ENCODE measurements around the gene CDK12.

The CDK12 gene

GRCh38 chr17:39576187-39576586, 114.9 kb downstream of the CDK12 start:
- Histone ChIP-seq H3F3A (ENCODE audit: low read depth) (no peaks in the 10 kb centered on the region), H3K36me3 (ENCODE audit: insufficient read depth, low read length) (no peaks in the 10 kb centered on the region), H3K9ac (ENCODE audit: low read depth, low read length, poor library complexity, severe bottlenecking) (no peak overlapping the region), H3K9me2 (replicated peaks; ENCODE audit: low read depth, low read length) (no peaks in the 10 kb centered on the region), H3K4me2 (ENCODE audit: low read depth, low read length, poor library complexity, severe bottlenecking) (no peak overlapping the region), H3K27me3 (ENCODE audit: insufficient read depth, low read length, poor library complexity, severe bottlenecking) (no peaks in the 10 kb centered on the region), H3K79me2 (ENCODE audit: insufficient read depth, low read length) (no peaks in the 10 kb centered on the region), H2AFZ (ENCODE audit: low read length) (no peak overlapping the region; the same call in 1 of the 2 replicates), H4K20me1 (ENCODE audit: insufficient read depth, low read length, poor library complexity, severe bottlenecking) (no peaks in the 10 kb centered on the region), H3K4me1 (ENCODE audit: insufficient read depth, low read length, poor library complexity, severe bottlenecking) (no peaks in the 10 kb centered on the region), H3K9me3 (ENCODE audit: insufficient read depth, low read depth, low read length) (peaks cover 3% of the 10 kb centered on the region; the same call in 1 of the 2 replicates), H3K4me3 (ENCODE audit: low read length, poor library complexity, severe bottlenecking) (no peak overlapping the region)
- peak; percentile 68 for TF ChIP-seq CTCF (conservative IDR thresholded peaks at IDR 0.05; ENCODE audit: low read length)
- TF ChIP-seq EZH2phosphoT487 (IDR thresholded peaks at IDR 0.05; ENCODE audit: borderline replicate concordance) = no peak

DNA sequence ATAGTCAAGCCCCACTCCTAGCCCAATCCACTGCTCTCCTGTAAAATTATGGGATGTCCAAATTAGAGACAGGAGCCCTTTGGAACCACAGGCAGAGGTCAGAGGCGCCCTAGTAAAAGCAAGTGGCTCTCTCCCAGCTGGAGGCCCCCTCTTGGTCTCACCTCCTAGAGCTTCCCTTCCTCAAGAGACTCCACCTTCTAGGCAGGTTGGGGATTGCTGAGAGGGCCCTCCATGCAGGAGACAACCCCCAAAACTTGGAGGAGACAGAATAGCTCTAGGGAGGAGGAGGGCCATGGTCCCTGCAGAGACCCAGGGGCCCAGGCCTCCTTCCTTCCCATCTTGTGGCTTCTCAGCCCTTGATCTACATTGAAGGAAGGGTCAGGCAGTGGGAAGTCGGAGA, 117.0 kb downstream of the CDK12 start:
- Histone ChIP-seq H3F3A (ENCODE audit: low read depth) (no peaks in the 10 kb centered on the region), H3K9ac (ENCODE audit: low read depth, low read length, poor library complexity, severe bottlenecking) (no peak overlapping the region), H3K79me2 (ENCODE audit: insufficient read depth, low read length) (no peaks in the 10 kb centered on the region), H3K36me3 (ENCODE audit: insufficient read depth, low read length) (no peaks in the 10 kb centered on the region), H4K20me1 (ENCODE audit: insufficient read depth, low read length, poor library complexity, severe bottlenecking) (no peaks in the 10 kb centered on the region), H3K9me2 (replicated peaks; ENCODE audit: low read depth, low read length) (no peaks in the 10 kb centered on the region), H3K4me2 (ENCODE audit: low read depth, low read length, poor library complexity, severe bottlenecking) (no peak overlapping the region), H3K9me3 (ENCODE audit: insufficient read depth, low read depth, low read length) (no peaks in the 10 kb centered on the region), H2AFZ (ENCODE audit: low read length) (no peak overlapping the region), H3K4me3 (ENCODE audit: low read length, poor library complexity, severe bottlenecking) (no peak overlapping the region), H3K4me1 (ENCODE audit: insufficient read depth, low read length, poor library complexity, severe bottlenecking) (no peaks in the 10 kb centered on the region), H3K27me3 (ENCODE audit: insufficient read depth, low read length, poor library complexity, severe bottlenecking) (no peaks in the 10 kb centered on the region)
- no peak for TF ChIP-seq EZH2phosphoT487 (IDR thresholded peaks at IDR 0.05; ENCODE audit: borderline replicate concordance)
- TF ChIP-seq CTCF (conservative IDR thresholded peaks at IDR 0.05; ENCODE audit: low read length) = no peak

DNA sequence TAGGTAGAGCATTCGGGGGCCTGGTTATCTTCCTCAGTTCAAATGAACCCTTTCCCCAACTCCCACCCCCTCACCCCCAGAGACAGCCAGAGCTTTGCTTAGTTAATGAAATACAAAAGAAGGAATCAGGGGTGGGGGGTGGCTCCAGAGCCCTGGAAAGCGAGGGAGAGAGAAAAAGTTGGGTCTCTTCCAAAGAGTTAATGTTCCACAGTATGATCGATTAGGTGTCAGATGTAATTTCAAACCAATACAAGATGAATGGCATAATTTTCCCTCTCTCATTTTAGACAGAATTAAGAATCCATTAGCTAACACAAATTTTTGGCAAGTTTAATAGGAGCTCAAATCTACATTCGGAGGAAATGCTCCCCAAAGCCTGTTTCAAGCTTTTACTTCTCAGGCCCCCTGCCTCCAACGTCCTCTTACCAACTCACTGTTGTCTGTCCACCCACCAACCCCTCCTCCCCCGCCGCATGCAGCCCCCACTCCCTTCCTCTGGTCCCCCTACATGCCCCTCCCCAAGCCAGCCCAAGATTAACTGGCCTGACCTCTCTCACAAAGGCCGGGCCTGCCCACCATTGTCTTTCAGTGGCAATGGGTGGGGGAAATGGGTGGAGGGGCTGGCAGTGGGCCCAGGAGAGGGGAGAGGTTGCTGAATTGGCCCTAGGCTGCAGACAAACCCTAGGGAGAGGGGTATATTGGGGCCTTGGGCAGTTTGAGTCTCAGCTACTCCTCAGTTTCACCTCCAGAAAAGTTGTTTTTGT, 118.2 kb downstream of the CDK12 start:
- Histone ChIP-seq H3K36me3 (ENCODE audit: insufficient read depth, low read length) (no peaks in the 10 kb centered on the region), H4K20me1 (ENCODE audit: insufficient read depth, low read length, poor library complexity, severe bottlenecking) (no peaks in the 10 kb centered on the region), H3K79me2 (ENCODE audit: insufficient read depth, low read length) (no peaks in the 10 kb centered on the region), H3K4me1 (ENCODE audit: insufficient read depth, low read length, poor library complexity, severe bottlenecking) (no peaks in the 10 kb centered on the region), H3F3A (ENCODE audit: low read depth) (no peaks in the 10 kb centered on the region), H3K4me3 (ENCODE audit: low read length, poor library complexity, severe bottlenecking) (no peak overlapping the region), H3K9me2 (replicated peaks; ENCODE audit: low read depth, low read length) (no peaks in the 10 kb centered on the region), H2AFZ (ENCODE audit: low read length) (no peak overlapping the region), H3K9ac (ENCODE audit: low read depth, low read length, poor library complexity, severe bottlenecking) (no peak overlapping the region), H3K9me3 (ENCODE audit: insufficient read depth, low read depth, low read length) (no peaks in the 10 kb centered on the region), H3K4me2 (ENCODE audit: low read depth, low read length, poor library complexity, severe bottlenecking) (no peak overlapping the region), H3K27me3 (ENCODE audit: insufficient read depth, low read length, poor library complexity, severe bottlenecking) (no peaks in the 10 kb centered on the region)
- TF ChIP-seq EZH2phosphoT487 (IDR thresholded peaks at IDR 0.05; ENCODE audit: borderline replicate concordance) (no peak), CTCF (conservative IDR thresholded peaks at IDR 0.05; ENCODE audit: low read length) (no peak)
